ENCODE results near the gene LARGE1.

Gene LARGE1

GRCh38 chr22:33666279-33666960, 253.9 kb downstream of the LARGE1 start:
- no peak overlapping the region for H3K9ac ChIP-seq (ENCODE audit: low read depth, low read length)
- no peak overlapping the region for H3K4me3 ChIP-seq (ENCODE audit: low read depth, low read length)
- H3K4me1 ChIP-seq (ENCODE audit: control insufficient read depth, insufficient read depth, low read length) = peaks cover 26% of the 10 kb centered on the region
- H3K27me3 ChIP-seq (ENCODE audit: control insufficient read depth, insufficient read depth, low read length) = no peaks in the 10 kb centered on the region
- H3K36me3 ChIP-seq (ENCODE audit: control insufficient read depth, insufficient read depth, low read length) = no peaks in the 10 kb centered on the region
- H3K9me3 ChIP-seq (ENCODE audit: control insufficient read depth, insufficient read depth, low read length) = no peaks in the 10 kb centered on the region

DNA sequence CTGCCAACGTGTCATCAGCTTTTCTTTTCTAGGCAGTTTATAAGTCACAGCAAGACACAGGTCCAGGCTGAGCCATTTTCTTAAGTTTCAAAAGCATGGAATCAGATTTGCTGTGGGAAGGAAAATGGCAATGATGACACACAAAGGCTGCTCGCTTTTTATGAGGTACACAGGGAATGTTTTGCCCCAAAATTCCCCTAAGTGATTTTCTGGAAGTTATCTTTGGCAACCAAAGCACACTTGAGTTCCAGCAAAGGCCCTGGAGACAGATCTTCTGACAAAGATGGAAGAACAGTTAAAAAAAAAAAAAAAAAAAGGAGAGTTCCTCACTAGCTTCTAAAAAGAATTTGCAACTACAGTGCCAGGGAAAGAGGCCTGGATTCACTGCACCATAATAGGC, 260.8 kb downstream of the LARGE1 start:
- Histone ChIP-seq H3K9ac (ENCODE audit: low read depth, low read length) (no peak overlapping the region), H3K27me3 (ENCODE audit: control insufficient read depth, insufficient read depth, low read length) (no peaks in the 10 kb centered on the region), H3K36me3 (ENCODE audit: control insufficient read depth, insufficient read depth, low read length) (no peaks in the 10 kb centered on the region), H3K4me1 (ENCODE audit: control insufficient read depth, insufficient read depth, low read length) (peaks cover 2% of the 10 kb centered on the region), H3K9me3 (ENCODE audit: control insufficient read depth, insufficient read depth, low read length) (no peaks in the 10 kb centered on the region), H3K4me3 (ENCODE audit: low read depth, low read length) (no peak overlapping the region)

DNA sequence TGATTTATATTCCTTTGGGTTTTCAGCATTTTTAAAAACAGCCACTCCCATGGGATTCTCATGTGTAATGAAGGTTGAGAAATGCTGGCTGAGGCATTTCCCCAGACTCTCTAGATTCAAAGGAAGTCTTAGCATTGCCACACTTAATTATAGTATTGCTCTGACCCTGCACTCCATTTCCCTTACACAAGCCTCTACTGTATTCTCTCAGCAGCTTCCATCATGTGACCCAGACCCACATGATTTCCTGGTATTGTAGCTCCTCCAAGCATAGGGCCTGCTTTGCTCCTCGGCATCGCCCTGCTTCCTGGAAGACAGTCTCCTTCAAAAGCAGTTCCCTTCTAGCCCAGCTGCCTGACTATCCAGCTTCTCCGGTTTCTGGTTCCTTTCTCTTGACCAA, 261.5 kb downstream of the LARGE1 start:
- no peaks in the 10 kb centered on the region for H3K9me3 ChIP-seq (ENCODE audit: control insufficient read depth, insufficient read depth, low read length)
- H3K4me3 ChIP-seq (ENCODE audit: low read depth, low read length) = no peak overlapping the region
- no peak overlapping the region for H3K9ac ChIP-seq (ENCODE audit: low read depth, low read length)
- no peaks in the 10 kb centered on the region for H3K36me3 ChIP-seq (ENCODE audit: control insufficient read depth, insufficient read depth, low read length)
- H3K27me3 ChIP-seq (ENCODE audit: control insufficient read depth, insufficient read depth, low read length) = no peaks in the 10 kb centered on the region
- H3K4me1 ChIP-seq (ENCODE audit: control insufficient read depth, insufficient read depth, low read length) = peaks cover 4% of the 10 kb centered on the region

DNA sequence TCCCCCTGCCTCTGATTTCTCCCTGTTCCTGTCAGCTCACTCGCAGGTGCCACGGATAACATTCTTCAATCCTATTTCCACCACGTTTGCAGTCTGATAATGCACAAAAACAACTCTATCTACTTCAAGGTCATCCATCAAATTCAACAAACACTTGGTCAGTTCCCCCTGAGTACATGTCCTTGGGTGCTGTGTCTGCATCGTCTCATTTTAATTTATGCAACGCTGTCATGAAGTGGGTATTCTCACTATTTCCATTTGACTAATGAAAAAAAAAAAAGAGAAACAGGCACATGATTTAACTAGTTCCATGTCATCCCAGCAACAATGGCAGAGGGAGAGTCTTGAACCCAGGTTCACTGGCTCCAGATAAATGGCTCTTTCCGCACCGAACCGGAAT, 262.6 kb downstream of the LARGE1 start:
- Histone ChIP-seq H3K4me3 (ENCODE audit: low read depth, low read length) (no peak overlapping the region), H3K27me3 (ENCODE audit: control insufficient read depth, insufficient read depth, low read length) (no peaks in the 10 kb centered on the region), H3K4me1 (ENCODE audit: control insufficient read depth, insufficient read depth, low read length) (peaks cover 4% of the 10 kb centered on the region), H3K36me3 (ENCODE audit: control insufficient read depth, insufficient read depth, low read length) (no peaks in the 10 kb centered on the region), H3K9ac (ENCODE audit: low read depth, low read length) (no peak overlapping the region), H3K9me3 (ENCODE audit: control insufficient read depth, insufficient read depth, low read length) (no peaks in the 10 kb centered on the region)

DNA sequence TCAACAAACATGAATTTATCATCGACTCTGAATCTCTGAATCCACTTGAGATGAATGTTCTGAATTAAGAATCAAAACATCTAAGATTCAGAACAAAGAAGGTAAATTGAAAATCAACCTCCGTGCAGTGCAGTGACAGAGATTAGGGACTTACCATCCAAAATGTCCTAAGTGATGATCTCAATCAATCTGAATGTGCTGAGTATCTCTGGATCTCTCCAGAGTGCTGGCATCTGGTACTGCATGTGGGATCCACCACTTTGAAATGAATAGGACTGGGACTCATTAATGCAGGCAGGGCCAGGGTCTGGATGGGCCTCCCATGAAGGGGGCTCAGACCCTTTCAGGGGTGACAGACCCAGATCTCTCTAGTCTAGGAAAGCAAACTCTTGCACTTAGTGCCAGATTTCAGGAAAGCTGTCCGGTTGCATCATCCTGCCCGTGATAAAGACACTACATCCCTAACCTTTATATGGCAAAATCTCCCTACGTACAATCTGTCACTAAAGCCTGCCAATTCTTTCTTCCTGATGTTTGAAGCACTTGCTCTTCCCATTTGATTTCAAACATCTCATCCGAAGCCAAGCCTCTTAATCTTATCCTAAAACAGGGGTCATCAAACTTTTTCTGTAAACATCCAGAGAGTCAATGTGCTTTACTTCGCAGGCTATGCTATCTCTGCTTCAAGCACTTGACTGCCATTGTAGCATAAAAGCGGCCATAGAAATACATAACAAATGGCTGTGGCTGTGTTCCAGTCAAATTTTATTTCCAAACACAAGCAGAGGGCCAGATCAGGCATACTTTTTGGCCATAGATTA, 263.3 kb downstream of the LARGE1 start:
- no peaks in the 10 kb centered on the region for H3K27me3 ChIP-seq (ENCODE audit: control insufficient read depth, insufficient read depth, low read length)
- no peaks in the 10 kb centered on the region for H3K9me3 ChIP-seq (ENCODE audit: control insufficient read depth, insufficient read depth, low read length)
- H3K36me3 ChIP-seq (ENCODE audit: control insufficient read depth, insufficient read depth, low read length) = no peaks in the 10 kb centered on the region
- H3K4me3 ChIP-seq (ENCODE audit: low read depth, low read length) = no peak overlapping the region
- no peak overlapping the region for H3K9ac ChIP-seq (ENCODE audit: low read depth, low read length)
- H3K4me1 ChIP-seq (ENCODE audit: control insufficient read depth, insufficient read depth, low read length) = peaks cover 4% of the 10 kb centered on the region

- H3K27me3 ChIP-seq (ENCODE audit: control insufficient read depth, insufficient read depth, low read length) = no peaks in the 10 kb centered on the region
- H3K4me1 ChIP-seq (ENCODE audit: control insufficient read depth, insufficient read depth, low read length) = peaks cover 4% of the 10 kb centered on the region
- peaks cover 6% of the 10 kb centered on the region for H3K36me3 ChIP-seq (ENCODE audit: control insufficient read depth, insufficient read depth, low read length)
- H3K4me3 ChIP-seq (ENCODE audit: low read depth, low read length) = no peak overlapping the region
- H3K9me3 ChIP-seq (ENCODE audit: control insufficient read depth, insufficient read depth, low read length) = no peaks in the 10 kb centered on the region
- no peak overlapping the region for H3K9ac ChIP-seq (ENCODE audit: low read depth, low read length)
Measured at GRCh38 chr22:33654173-33654895, 265.9 kb downstream of the LARGE1 start.

GRCh38 chr22:33653532-33654063, 266.7 kb downstream of the LARGE1 start:
- Histone ChIP-seq H3K4me1 (ENCODE audit: control insufficient read depth, insufficient read depth, low read length) (peaks cover 4% of the 10 kb centered on the region), H3K4me3 (ENCODE audit: low read depth, low read length) (no peak overlapping the region), H3K27me3 (ENCODE audit: control insufficient read depth, insufficient read depth, low read length) (no peaks in the 10 kb centered on the region), H3K9ac (ENCODE audit: low read depth, low read length) (no peak overlapping the region), H3K9me3 (ENCODE audit: control insufficient read depth, insufficient read depth, low read length) (no peaks in the 10 kb centered on the region), H3K36me3 (ENCODE audit: control insufficient read depth, insufficient read depth, low read length) (peaks cover 6% of the 10 kb centered on the region)

DNA sequence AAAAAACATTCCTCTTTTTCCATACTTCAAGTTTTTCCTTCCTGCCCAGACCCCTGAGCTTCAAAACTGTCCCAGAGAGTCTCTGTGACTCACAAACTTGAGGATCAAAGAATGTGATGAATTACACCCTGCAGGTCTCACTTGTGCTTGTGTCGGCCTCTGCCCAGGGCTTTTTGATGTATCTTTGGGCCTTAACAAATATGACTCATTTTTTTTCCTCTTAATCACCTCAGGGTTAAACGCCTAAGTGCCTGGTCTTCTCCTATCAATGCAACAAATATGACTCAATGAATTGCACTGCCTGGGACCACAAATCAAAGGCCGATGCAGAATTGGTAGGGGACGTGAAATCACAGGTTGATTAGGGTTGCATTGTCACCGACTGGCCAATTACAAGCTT, 267.7 kb downstream of the LARGE1 start:
- Histone ChIP-seq H3K27me3 (ENCODE audit: control insufficient read depth, insufficient read depth, low read length) (no peaks in the 10 kb centered on the region), H3K9me3 (ENCODE audit: control insufficient read depth, insufficient read depth, low read length) (no peaks in the 10 kb centered on the region), H3K36me3 (ENCODE audit: control insufficient read depth, insufficient read depth, low read length) (peaks cover 6% of the 10 kb centered on the region), H3K9ac (ENCODE audit: low read depth, low read length) (no peak overlapping the region), H3K4me1 (ENCODE audit: control insufficient read depth, insufficient read depth, low read length) (peaks cover 4% of the 10 kb centered on the region), H3K4me3 (ENCODE audit: low read depth, low read length) (no peak overlapping the region)

DNA sequence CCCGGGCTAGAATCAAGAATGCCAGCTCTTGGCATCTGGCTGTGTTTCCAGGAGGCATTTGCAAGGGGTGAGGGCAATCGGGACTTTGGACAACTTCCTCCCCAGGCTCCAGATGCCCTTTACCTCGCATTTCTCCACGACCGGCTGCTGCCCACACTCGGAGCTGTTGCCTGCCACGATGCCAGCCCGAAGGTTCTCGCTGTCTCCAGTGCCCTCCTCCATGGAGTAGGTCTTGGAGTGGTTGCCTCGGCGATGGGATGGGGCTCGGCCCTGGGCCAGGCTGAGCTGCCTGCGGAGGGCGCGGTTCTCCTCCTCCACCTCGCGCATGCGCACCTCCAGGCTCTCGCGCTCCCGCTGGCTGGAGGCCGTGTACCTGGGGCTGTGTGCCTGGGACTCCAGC, 270.0 kb downstream of the LARGE1 start:
- peaks cover 4% of the 10 kb centered on the region for H3K4me1 ChIP-seq (ENCODE audit: control insufficient read depth, insufficient read depth, low read length)
- no peak overlapping the region for H3K4me3 ChIP-seq (ENCODE audit: low read depth, low read length)
- H3K27me3 ChIP-seq (ENCODE audit: control insufficient read depth, insufficient read depth, low read length) = no peaks in the 10 kb centered on the region
- no peak overlapping the region for H3K9ac ChIP-seq (ENCODE audit: low read depth, low read length)
- peaks cover 6% of the 10 kb centered on the region for H3K36me3 ChIP-seq (ENCODE audit: control insufficient read depth, insufficient read depth, low read length)
- H3K9me3 ChIP-seq (ENCODE audit: control insufficient read depth, insufficient read depth, low read length) = no peaks in the 10 kb centered on the region

DNA sequence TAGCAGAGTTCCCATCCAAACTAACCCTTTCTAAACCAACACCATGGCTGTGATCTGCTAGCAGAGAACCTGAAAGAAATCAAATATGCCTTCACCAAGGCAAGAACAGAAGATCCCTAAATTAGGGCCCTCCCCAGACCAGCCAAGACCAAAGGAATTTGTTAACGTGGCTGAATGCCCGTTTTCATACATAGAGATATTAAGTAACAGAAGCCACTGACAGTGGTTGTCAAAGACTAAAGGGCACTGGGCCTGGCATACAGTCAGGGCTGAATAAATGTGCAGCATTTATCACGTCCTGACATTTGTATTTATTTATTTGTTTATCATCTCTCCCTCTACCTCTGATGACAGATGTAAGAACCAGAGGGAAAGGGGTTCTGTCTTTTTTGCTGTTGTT, 271.8 kb downstream of the LARGE1 start:
- Histone ChIP-seq H3K9ac (ENCODE audit: low read depth, low read length) (no peak overlapping the region), H3K4me3 (ENCODE audit: low read depth, low read length) (no peak overlapping the region), H3K36me3 (ENCODE audit: control insufficient read depth, insufficient read depth, low read length) (peaks cover 6% of the 10 kb centered on the region), H3K27me3 (ENCODE audit: control insufficient read depth, insufficient read depth, low read length) (no peaks in the 10 kb centered on the region), H3K4me1 (ENCODE audit: control insufficient read depth, insufficient read depth, low read length) (no peaks in the 10 kb centered on the region), H3K9me3 (ENCODE audit: control insufficient read depth, insufficient read depth, low read length) (no peaks in the 10 kb centered on the region)

GRCh38 chr22:33640900-33641299, 279.4 kb downstream of the LARGE1 start:
- H3K4me3 ChIP-seq (ENCODE audit: low read depth, low read length) = no peak overlapping the region
- H3K9me3 ChIP-seq (ENCODE audit: control insufficient read depth, insufficient read depth, low read length) = no peaks in the 10 kb centered on the region
- H3K4me1 ChIP-seq (ENCODE audit: control insufficient read depth, insufficient read depth, low read length) = no peaks in the 10 kb centered on the region
- no peaks in the 10 kb centered on the region for H3K36me3 ChIP-seq (ENCODE audit: control insufficient read depth, insufficient read depth, low read length)
- no peak overlapping the region for H3K9ac ChIP-seq (ENCODE audit: low read depth, low read length)
- no peaks in the 10 kb centered on the region for H3K27me3 ChIP-seq (ENCODE audit: control insufficient read depth, insufficient read depth, low read length)

Data from iPS-15b (cell line).